Fibroblast of villous mesenchyme (primary cell): ENCODE results near the gene PFKP. TPM values are rescaled to one million over a fixed set of nuclear protein-coding genes. Genes with fewer than 3 reads are reported as not detected.

Experiments used
- DNase-seq: peaks from one replicate; pipeline ENCODE4 v3.0.0-alpha.2; 2010; ENCODE audit warnings: low read depth
- H3K4me3 ChIP-seq: 2 replicates; pipeline ENCODE4 v1.5.1; 2011; ENCODE audit warnings: low read depth, mild to moderate bottlenecking, low read length
- CTCF ChIP-seq: IDR thresholded peaks from 2 replicates; pipeline ENCODE4 v1.5.1; 2012; ENCODE audit warnings: low read depth, mild to moderate bottlenecking, low read length; ENCODE audit not compliant: insufficient read depth
- total RNA-seq: library from RNA; depleted of rRNA; stranded (reverse); fragments of >200 nt; gene quantifications from 2 replicates; pipeline ENCODE4 v1.2.3, GENCODE V29; 2012

Gene PFKP
- total RNA-seq, 1 donor: 120 TPM

GRCh38 chr10:3069876-3070275 lies 2.5 kb downstream of the PFKP start:
- H3K4me3 ChIP-seq: peak overlapping the region; percentile 21
- no peak for TF ChIP-seq CTCF
- DNase-seq: no peak

- H3K4me3 ChIP-seq: no peak overlapping the region
- TF ChIP-seq CTCF: no peak
- peak; percentile 69 for DNase-seq
Observed at GRCh38 chr10:3071405-3072198, 4.3 kb downstream of the PFKP start.

GRCh38 chr10:3072641-3073360 lies 5.5 kb downstream of the PFKP start:
- H3K4me3 ChIP-seq: no peak overlapping the region
- TF ChIP-seq CTCF: no peak
- DNase-seq: no peak

- H3K4me3 ChIP-seq: no peak overlapping the region
- TF ChIP-seq CTCF: no peak
- DNase-seq: no peak
Observed at GRCh38 chr10:3074145-3074665, 6.9 kb downstream of the PFKP start.

- no peak for TF ChIP-seq CTCF
- DNase-seq: peak; percentile 48
- no peak overlapping the region for H3K4me3 ChIP-seq
Observed at GRCh38 chr10:3074985-3075600, 7.7 kb downstream of the PFKP start.

- no peak for TF ChIP-seq CTCF
- H3K4me3 ChIP-seq: no peak overlapping the region
- DNase-seq: no peak
Observed at GRCh38 chr10:3076138-3076537, 8.8 kb downstream of the PFKP start.
